ENCODE measurements around the gene GRK3.
"Not testable (repeated sequence)": the region's sequence is repeated elsewhere in the genome, so short reads cannot be mapped to it uniquely, and the experiment has no call there.

GRCh38 chr22:25708430-25708829, 144.0 kb downstream of the GRK3 start:
- TF ChIP-seq ELK1 (IDR thresholded peaks at IDR 0.05; ENCODE audit: borderline replicate concordance, low read depth, low read length); SMC3 (IDR thresholded peaks at IDR 0.05; ENCODE audit: low read depth, low read length); MXI1 (IDR thresholded peaks at IDR 0.05; ENCODE audit: borderline replicate concordance, low read depth, low read length); RCOR1 (IDR thresholded peaks at IDR 0.05; ENCODE audit: insufficient replicate concordance, low read length); RAD21 (IDR thresholded peaks at IDR 0.05; ENCODE audit: low read length); MAFK (IDR thresholded peaks at IDR 0.05; ENCODE audit: low read depth, low read length); POLR2A (IDR thresholded peaks at IDR 0.05; ENCODE audit: low read depth, low read length); CHD1 (IDR thresholded peaks at IDR 0.05; ENCODE audit: low read depth, low read length); RFX5 (IDR thresholded peaks at IDR 0.05; ENCODE audit: low read depth, low read length); MAZ (IDR thresholded peaks at IDR 0.05; ENCODE audit: borderline replicate concordance, low read depth, low read length); CEBPB (IDR thresholded peaks at IDR 0.05; ENCODE audit: low read depth, low read length); NFE2L2 (IDR thresholded peaks at IDR 0.05; ENCODE audit: low read depth, low read length): not testable (repeated sequence)
- TF ChIP-seq, protein P1, sequence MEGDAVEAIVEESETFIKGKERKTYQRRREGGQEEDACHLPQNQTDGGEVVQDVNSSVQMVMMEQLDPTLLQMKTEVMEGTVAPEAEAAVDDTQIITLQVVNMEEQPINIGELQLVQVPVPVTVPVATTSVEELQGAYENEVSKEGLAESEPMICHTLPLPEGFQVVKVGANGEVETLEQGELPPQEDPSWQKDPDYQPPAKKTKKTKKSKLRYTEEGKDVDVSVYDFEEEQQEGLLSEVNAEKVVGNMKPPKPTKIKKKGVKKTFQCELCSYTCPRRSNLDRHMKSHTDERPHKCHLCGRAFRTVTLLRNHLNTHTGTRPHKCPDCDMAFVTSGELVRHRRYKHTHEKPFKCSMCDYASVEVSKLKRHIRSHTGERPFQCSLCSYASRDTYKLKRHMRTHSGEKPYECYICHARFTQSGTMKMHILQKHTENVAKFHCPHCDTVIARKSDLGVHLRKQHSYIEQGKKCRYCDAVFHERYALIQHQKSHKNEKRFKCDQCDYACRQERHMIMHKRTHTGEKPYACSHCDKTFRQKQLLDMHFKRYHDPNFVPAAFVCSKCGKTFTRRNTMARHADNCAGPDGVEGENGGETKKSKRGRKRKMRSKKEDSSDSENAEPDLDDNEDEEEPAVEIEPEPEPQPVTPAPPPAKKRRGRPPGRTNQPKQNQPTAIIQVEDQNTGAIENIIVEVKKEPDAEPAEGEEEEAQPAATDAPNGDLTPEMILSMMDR (conservative IDR thresholded peaks at IDR 0.05; ENCODE audit: low read depth, low read length) = not testable (repeated sequence)
- TF ChIP-seq, protein P2, sequence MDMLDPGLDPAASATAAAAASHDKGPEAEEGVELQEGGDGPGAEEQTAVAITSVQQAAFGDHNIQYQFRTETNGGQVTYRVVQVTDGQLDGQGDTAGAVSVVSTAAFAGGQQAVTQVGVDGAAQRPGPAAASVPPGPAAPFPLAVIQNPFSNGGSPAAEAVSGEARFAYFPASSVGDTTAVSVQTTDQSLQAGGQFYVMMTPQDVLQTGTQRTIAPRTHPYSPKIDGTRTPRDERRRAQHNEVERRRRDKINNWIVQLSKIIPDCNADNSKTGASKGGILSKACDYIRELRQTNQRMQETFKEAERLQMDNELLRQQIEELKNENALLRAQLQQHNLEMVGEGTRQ (IDR thresholded peaks at IDR 0.05; ENCODE audit: low read depth, low read length) = not testable (repeated sequence)

Data from IMR-90 (cell line).